Stimulated activated CD4-positive, alpha-beta T cell treated with anti-CD3 and anti-CD28 coated beads, Interleukin-1b, Interleukin-23, amount 100 ng/mL, for 4 hours (primary cell): Measurements from ENCODE around the gene CACNG8.
"Not testable (repeated sequence)": the region's sequence is repeated elsewhere in the genome, so short reads cannot be mapped to it uniquely, and the experiment has no call there.

Source experiments
- DNase-seq, 2 donors: peaks; one replicate each; pipeline ENCODE4 v3.0.0-alpha.2; 2020; ENCODE audit warnings: low read depth in 2 of 2

The CACNG8 gene

DNA sequence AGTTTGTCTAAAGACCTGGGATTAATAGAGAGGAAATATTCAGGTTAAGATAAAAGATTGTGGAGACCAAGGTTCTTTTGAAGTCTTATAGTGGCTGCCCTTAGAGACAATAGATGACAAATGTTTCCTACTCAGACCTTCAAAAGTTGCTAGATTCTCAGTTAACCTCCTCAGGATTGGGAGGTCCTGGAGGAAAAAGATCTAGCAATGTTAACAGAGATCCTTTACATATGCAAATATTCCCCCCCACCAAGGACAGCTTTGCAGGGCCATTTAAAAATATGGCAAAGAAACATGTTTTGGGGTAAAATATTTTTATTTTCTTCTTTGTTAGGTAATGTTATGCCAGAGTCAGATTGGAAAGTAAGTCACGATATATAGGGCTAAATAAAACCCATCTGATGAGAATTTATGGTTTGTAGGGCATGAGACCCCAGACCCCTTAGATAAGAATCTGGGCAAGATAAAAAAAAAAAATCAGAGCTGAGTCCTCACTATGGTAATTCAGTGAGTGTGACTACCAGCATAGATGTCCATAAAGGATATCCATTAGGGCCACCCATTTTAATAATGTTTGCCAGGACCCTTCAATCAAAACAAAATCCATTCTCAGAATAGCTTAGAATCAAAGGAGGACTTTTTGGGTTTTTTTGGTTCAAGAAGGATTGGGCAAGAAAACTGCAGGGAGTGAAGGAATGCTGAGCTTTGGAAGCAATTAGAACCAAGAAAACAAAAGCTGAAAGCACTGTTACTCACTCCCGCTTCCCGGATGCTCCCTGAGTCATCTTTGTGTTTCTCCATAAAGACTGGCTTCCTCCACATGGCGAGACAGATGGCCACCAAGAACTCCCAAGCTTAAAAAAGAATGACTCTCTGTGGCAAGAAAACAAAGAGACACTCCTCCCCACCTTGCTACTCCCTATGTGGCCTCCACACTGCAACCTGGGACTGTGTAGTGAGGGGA is 72.8 kb downstream of the CACNG8 start:
- no peak for DNase-seq

DNA sequence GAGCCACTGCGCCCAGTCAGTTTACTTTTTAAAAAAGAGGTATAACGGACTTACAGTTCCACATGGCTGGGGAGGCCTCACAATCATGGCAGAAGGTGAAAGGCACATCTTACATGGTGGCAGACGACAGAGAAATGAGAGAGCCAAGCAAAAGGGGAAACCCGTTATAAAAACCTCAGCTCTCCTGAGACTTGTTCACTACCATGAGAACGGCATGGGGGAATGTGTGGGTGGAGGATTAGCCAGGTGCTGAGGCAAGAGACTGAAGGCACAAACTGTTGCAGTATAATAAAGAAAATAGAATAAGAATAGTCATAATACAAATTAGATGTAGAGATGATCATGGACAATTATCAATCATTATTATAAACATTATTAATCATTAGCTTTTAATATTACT is 73.8 kb downstream of the CACNG8 start:
- DNase-seq, result not testable (repeated sequence)
